Measurements from ENCODE around the gene C11orf24.
"Not testable (repeated sequence)": the region's sequence is repeated elsewhere in the genome, so short reads cannot be mapped to it uniquely, and the experiment has no call there.

C11orf24 gene

DNA sequence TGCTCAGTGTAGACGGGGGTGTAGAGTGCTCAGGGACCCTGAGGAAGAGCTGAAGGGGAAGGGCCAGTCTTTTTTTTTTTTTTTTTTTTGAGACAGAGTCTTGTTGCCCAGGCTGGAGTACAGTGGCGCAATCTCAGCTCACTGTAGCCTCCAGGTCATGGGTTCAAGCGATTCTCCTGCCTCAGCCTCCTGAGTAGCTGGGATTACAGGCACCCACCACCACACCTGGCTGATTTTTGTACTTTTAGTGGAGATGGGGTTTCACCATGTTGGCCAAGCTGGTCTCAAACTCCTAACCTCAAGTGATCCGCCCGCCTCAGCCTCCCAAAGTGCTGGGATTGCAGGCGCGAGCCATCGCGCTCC is 27.7 kb upstream of the C11orf24 start:
- DNase-seq (ENCODE audit: low spot score), result not testable (repeated sequence)

DNA sequence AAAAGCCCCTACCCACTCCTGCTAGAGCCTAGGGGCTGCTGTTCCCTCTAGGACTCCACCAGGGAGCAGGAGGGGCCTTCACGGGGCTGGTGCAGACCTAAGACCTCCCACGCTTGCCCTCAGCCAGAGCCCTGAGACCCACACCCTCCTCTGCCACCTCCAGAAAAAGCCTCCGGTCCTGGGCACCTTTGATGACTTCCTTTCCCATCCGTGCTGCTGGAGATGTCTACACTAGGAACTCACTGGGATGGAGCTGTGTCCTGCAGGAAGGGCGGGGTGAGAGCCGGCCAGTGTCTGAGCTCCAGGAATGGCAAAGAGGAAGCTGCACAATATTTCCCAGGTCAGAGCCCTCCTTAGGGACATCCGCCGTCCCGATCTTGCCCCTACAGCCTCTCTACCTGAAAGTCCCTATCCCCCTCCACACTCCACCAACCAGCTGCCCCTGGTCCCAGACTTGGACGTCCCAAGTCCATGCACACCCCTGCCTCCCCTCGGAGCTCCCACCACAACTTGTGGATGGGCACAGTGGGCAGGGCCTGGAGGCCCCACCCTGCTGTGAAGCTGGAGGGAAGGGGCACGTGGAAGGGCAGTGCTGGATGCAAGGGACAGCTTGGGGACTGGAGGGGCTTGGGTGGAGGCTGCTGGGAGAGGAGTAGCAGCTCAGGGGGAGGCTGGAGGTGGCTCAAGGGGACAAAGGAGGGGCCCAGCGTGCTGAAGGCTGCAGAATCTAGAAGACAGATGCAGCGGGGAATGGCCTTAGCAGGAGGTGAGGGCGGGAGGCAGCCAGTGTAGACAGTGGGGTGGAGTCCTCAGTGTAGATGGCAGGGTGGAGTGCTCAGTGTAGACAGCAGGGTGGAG is 27.1 kb upstream of the C11orf24 start:
- DNase-seq (ENCODE audit: low spot score), result no peak

- peak; percentile 91 for DNase-seq (ENCODE audit: low spot score)
Observed at GRCh38 chr11:68297812-68298658, 26.3 kb upstream of the C11orf24 start.

DNA sequence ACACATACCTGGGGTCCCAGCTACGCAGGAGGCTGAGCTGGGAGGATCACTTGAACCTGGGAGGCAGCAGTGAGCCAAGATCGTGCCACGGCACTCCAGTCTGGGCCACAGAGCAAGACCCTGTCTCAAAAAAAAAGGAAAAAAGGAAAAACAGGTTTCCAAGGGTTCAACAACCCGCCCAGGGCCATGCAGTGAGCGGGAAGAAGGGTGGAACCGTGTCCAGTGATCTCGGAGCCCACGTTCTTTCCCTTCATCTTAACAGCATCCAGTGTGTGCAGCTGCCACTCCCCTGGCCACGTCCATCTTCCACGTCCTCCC is 25.7 kb upstream of the C11orf24 start:
- no peak for DNase-seq (ENCODE audit: low spot score)

GRCh38 chr11:68297052-68297378 is 25.2 kb upstream of the C11orf24 start:
- no peak for DNase-seq (ENCODE audit: low spot score)

DNA sequence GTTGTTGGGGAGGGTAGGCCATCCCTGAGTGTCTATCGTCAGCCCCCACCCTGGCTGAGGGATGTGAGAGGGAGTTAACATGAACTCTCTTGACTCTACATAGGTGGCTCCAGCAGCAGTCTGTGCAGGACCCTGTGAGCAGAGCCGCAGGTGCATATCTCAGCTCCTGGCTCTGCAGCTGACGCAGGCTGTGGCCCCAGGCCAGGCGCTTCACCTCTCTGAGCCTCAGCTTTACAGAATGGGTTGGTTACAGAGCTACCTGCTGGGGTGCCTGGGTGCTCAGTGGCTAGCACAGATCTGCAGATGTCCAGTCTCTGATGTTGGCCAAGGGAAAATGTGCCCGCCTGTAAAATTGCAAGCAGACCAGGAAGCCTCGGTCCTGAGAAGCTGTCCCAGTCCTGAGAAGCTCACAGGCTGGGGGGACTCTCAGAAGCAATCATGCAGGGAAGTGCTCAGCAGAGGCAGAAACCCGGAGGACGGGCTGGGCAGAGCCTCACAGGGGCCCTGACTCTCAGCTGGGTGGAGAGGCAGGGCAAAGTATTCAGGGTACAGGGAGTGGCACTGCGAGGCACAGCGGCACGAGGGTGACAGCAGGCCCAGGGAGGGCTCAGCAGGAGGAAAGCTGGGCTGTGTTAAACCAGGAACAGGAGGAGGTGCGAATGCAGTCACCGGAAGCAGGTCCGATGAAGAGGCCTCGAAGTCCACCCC is 24.7 kb upstream of the C11orf24 start:
- DNase-seq (ENCODE audit: low spot score), result no peak

DNA sequence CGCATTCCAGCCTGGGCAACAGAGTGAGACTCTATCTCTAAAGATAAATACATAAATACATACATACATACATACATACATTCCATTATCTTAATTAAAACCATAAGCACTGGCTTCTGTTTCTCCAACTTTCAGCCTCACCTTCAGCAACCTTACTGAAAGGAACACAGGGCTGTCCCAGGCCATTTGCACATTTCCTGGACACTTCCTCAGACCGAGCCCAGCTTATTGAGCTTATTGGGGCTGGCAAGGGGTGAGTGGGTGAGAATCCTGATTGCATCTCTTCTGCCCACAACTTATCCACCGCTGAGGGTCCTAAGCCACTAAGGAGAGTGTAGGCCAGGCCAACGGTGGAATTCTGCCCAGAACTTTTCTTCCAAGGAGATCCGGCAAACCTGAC is 24.2 kb upstream of the C11orf24 start:
- no peak for DNase-seq (ENCODE audit: low spot score)

- no peak for DNase-seq (ENCODE audit: low spot score)
Observed at GRCh38 chr11:68295271-68295670, 23.5 kb upstream of the C11orf24 start.

DNA sequence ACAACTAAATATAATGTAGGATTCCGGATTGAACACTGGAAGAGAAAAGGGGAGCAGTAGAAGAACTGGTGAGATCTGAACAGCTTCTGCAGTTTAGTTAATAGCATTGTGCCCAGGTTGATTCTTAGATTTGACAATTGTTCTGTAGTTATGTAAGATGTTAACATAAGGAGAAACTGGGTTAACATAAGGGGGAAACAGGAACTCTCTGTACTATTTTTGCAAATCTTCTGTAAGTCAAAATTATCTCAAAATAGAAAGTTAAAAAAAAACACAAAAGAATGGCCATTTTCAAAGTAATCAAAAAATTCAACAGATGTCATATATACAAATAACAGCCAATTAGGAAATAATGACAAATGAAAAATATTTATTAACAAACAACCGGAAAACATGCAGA is 21.9 kb upstream of the C11orf24 start:
- no peak for DNase-seq (ENCODE audit: low spot score)

DNA sequence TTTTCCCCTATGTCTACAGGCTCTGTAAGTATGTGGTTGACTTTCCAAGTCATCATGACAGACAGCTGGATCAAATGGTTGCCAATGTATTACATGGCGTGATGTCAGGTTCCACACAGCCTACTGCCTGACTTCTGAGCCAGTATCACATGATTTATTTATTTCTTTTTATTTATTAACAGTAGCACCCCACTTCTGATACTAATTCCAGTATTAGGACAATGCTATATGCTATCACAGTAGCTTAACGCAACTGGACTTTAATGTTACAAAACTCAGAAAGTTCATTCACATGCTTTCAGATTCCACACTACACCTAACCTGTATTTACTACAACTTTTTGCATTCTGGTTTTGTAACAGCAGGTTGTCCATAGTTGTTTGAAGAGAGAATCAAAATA is 17.7 kb upstream of the C11orf24 start:
- DNase-seq (ENCODE audit: low spot score), result no peak

- DNase-seq (ENCODE audit: low spot score), result no peak
Observed at GRCh38 chr11:68287419-68287818, 15.6 kb upstream of the C11orf24 start.

GRCh38 chr11:68284588-68284987 is 12.8 kb upstream of the C11orf24 start:
- DNase-seq (ENCODE audit: low spot score), result not testable (repeated sequence)

DNA sequence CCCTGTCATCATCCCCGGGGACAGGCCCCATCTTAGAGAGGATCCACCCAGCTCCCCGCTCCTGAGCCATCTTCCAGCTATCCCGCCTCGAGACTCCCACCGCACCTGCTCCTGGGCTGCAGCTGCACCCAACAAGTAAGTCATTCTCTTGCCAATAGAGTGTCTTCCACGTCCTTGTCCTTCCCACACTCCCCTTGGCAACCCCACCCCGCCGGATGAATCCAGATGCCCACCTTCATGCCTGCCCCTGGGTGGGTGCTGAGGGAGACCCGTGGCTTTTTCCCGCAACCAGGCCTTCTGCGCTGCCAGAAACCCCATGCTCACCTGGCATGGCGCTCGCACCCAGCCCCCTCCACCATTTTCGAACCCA is 11.1 kb upstream of the C11orf24 start:
- no peak for DNase-seq (ENCODE audit: low spot score)

DNA sequence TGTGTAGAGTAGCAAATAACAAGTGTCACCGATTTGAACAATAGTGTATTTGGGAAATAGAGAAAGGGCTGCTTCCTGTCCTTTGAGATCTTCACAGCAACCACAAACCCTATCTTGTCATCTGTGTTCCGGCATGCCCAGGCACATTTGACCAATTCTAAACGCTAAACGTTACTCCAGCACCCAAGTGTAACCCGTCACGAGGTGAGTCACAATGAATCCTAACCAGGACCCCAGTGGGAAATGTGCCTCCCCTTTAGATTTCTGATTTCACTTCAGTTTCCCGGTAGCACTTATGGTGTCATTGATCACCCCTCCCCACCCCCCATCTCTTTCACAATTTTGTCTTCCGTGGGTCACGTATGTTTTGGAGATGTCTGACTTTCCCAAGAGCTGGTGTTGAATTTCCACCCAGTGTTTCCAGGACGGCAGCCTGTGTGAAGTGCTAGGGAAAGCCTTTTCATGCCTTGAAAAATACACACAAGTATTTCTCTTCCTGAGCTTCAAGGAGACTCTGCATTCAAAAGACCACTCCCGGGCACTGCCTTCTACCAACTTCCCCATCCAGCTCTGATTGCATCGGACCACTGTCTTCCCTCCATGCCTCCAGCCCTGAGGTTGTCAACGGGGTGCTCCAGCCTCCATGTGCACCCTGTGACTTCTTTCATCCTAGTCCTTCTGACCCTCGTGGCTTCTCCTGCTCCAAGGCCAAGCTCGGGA is 10.5 kb upstream of the C11orf24 start:
- no peak for DNase-seq (ENCODE audit: low spot score)

- no peak for DNase-seq (ENCODE audit: low spot score)
Observed at GRCh38 chr11:68279676-68280075, 7.9 kb upstream of the C11orf24 start.

GRCh38 chr11:68276861-68277260 is 5.1 kb upstream of the C11orf24 start:
- DNase-seq (ENCODE audit: low spot score), result no peak

GRCh38 chr11:68275721-68276507 is 4.1 kb upstream of the C11orf24 start:
- DNase-seq (ENCODE audit: low spot score), result no peak

GRCh38 chr11:68274306-68274705 is 2.5 kb upstream of the C11orf24 start:
- DNase-seq (ENCODE audit: low spot score), result no peak

GRCh38 chr11:68273026-68273738 is 1.4 kb upstream of the C11orf24 start:
- DNase-seq (ENCODE audit: low spot score), result no peak

GRCh38 chr11:68271023-68271780 is 571 bp downstream of the C11orf24 start:
- peak; percentile 76 for DNase-seq (ENCODE audit: low spot score)

Measured in left forelimb (tissue), 1 donor.